Activated CD8-positive, alpha-beta memory T cell treated with anti-CD3 and anti-CD28 coated beads, Interleukin-2, amount 50 U/mL, for 48 hours (primary cell): ENCODE data around the gene FCAR.
"Not testable (repeated sequence)": the region's sequence is repeated elsewhere in the genome, so short reads cannot be mapped to it uniquely, and the experiment has no call there.

Source experiments
- DNase-seq: peaks from one replicate; pipeline ENCODE4 v3.0.0-alpha.2; 2020

The FCAR gene

GRCh38 chr19:54896036-54896435 lies 22.0 kb downstream of the FCAR start:
- no peak for DNase-seq

DNA sequence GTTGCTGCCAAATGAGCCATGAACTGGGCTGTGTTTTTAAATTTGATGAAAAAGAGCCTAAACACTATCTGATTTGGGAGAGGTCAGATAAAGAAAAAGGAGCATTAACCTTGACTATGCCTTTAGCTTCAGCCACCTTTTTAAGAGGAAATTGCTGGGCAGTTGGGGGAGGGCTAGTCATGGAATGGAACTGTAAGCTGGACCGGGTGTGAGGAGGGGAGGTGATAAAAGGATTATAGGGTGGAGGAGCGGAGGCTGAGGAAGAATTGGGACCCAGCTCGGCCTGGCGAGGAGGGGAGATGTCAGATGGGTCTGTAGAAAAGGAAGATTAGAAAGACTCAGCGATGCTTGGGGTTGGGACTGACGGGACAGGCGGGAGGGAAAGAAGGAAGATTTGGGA lies 24.6 kb downstream of the FCAR start:
- not testable (repeated sequence) for DNase-seq

DNA sequence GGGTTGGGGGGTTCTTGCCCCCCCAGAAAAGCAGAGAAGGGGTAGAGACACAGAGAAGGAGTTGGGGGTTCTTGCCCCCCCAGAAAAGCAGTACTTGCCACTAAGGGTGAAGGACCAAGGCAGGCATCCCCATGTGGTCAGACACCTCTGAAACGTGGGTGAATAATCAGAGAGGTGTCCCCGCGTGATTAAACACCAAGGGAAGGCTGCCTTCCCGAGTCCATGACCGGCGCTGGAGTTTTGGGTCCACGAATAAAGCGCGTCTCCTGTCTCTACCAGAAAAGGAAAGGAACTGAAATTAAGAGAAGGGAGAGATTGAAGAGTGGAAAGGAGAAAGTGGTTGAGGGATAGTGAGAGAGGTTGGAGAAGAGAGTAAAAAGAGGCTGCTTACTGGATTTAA lies 25.6 kb downstream of the FCAR start:
- DNase-seq = not testable (repeated sequence)

DNA sequence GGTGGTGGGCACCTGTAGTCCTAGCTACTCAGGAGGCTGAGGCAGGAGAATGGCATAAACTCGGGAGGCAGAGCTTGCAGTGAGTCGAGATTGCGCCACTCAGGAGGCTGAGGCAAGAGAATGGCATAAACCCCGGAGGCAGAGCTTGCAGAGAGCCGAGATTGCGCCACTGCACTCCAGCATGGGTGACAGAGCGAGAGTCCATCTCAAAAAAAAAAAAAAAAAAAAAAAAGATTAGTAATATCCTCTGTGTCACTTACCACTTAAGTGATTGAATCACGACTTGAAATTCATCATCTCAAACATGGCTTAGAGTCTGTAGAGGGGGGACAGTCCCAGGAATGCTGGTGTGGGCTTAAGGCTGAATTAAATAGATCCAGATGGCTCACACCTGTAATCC lies 27.1 kb downstream of the FCAR start:
- DNase-seq = not testable (repeated sequence)

DNA sequence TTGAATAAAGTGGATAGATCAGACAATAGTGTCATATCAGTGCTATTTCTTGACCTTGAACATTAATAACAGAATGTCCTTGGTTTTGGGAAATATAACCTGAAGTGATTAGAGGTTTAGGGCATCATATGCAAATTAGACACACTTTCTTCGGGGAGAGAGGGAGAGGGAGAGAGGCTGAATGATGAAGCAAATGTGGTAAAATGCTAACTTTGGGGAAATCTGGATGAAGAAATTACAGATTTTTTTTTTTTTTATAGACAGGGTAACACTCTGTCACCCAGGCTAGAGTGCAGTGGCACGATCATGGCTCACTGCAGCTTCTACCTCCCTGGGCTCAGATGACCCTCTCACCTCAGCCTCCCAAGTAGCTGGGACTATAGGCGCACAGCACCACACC lies 28.0 kb downstream of the FCAR start:
- DNase-seq = no peak

- DNase-seq = no peak
Observed at GRCh38 chr19:54903303-54903702, 29.3 kb downstream of the FCAR start.

GRCh38 chr19:54904261-54904660 lies 30.2 kb downstream of the FCAR start:
- not testable (repeated sequence) for DNase-seq

GRCh38 chr19:54905421-54905802 lies 31.4 kb downstream of the FCAR start:
- no peak for DNase-seq

DNA sequence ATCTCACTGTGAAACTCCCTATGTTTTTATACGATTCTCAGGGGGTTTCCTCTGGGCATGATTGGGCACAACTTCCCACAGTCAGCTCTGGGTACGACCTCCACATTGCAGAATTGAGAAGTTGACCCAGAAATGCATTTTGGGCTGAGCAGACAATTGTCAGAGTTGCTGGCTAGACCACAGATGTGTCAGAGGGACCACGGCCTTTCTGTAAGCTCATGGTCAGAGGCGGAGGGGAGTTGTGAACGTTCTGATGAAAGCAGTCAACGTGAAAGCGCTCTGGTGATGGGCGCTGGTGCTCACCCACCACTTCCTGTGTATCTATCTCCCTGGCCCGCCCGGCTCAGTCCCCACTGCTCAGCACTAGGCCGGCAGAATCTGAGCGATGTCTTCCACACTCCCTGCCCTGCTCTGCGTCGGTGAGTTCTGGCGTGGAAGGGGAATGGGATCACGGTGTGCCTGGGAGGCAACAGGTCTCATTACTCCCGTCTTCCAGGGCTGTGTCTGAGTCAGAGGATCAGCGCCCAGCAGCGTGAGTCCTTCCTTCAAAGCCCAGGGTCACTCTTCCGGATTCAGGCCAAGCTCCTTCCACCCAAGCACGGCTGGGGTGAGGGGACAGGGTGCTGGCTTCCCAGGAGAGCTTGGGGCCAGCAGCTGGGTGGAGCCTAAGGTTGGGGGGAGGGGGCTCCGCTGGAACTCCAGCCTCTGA lies 31.9 kb downstream of the FCAR start, which contains the start of gene NCR1:
TSS of gene NCR1 (plus strand) at position 346 of the 709 bp plus-strand sequence. CDS start at position 386, 40 bp downstream.
- no peak for DNase-seq

GRCh38 chr19:54906819-54907218 lies 32.8 kb downstream of the FCAR start:
- no peak for DNase-seq

- not testable (repeated sequence) for DNase-seq
Observed at GRCh38 chr19:54907899-54908298, 33.9 kb downstream of the FCAR start.

DNA sequence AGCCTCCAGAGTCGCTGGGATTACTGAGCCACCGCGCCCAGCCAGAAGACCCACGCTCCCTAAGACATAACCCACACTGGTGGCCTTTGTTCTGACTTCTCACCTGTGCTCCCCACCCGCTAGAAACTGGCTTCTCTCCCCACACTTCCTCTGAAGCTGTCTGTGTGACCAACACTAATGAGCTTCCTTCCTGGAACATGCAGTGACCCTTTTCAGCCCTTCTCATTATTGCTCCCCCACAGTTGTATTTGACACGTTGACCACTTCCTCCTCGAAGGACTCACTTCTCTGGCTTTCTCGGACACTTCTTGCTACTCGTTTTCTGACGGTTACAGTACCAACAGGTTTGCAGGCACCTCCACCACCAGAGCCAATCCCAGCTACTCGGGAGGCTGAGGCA lies 42.8 kb downstream of the FCAR start:
- no peak for DNase-seq

DNA sequence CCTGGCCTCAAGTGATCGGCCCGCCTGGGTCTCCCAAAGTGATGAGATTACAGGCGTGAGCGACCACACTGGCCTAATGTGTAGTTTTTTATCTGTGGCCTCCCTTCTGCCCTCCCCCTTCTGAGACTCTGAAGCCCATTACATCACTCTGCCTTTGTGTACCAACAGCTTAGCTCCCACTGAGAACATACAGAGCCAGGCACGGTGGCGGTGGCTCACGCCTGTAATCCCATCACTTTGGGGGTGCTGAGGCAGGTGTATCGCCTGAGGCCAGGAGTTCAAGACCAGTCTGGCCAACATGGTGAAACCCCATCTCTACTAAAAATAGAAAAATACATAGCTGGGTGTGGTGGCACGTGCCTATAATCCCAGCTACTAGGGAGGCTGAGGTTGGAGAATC lies 44.5 kb downstream of the FCAR start:
- DNase-seq = no peak

- not testable (repeated sequence) for DNase-seq
Observed at GRCh38 chr19:54919646-54920563, 45.9 kb downstream of the FCAR start.

DNA sequence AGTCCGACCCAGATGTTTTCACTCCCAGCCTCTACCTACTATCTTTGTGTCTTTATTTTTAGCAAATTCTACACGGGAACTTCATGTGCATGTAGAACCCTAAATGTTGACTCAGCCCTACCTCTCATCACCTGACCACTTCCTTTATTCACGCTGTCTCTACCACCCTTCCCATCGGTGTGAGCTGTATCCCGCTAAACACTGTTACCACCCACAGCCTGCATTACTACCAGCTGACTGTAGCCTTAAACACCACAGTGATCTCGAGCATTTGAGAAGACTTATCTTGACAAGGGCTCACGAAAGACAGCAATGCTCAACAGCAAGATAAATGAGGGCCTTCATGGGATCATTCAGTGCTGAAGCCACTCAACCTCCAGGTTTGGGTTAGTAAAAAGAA lies 47.0 kb downstream of the FCAR start:
- no peak for DNase-seq

DNA sequence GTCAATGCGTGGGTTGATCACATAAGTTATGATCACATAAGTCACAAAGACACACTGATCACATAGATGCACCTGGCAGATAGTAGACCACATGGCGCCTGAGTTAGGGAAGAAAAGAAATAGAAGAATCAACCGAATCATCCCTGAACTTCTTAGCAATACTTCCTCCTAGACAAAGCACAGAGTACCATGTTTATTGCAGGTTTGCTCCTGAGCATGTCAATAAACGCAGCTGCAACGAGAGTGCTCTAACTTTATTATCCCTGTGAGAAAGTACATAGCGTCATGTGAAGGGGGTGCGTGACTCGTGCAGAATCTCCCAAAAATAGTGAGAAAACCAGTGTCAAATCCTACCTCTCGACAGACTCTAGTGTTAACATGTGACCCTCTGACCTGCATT lies 49.2 kb downstream of the FCAR start:
- no peak for DNase-seq

GRCh38 chr19:54928299-54928698 lies 54.3 kb downstream of the FCAR start:
- DNase-seq = no peak

GRCh38 chr19:54937926-54938325 lies 63.9 kb downstream of the FCAR start:
- no peak for DNase-seq

GRCh38 chr19:54938906-54939305 lies 64.9 kb downstream of the FCAR start:
- no peak for DNase-seq

DNA sequence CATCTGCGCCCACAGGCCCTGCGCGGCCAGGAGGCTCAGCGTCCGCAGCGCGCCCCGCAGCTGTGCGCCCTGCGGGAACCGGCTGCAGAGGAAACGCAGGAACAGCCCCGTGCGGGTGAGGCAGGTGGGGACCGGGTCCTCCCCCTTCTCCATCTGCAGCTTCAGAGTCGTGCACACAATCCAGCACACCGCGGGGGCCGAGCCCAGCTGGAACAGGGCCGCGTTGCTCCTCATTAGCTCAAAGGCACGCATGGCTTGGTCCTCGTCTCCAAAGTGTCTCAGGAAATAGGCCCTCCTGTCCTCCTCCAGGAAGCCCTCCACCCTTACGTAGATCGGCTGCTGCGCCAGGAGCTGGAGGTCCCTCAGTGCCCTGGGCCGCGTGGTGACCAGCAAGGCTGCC lies 65.5 kb downstream of the FCAR start:
- not testable (repeated sequence) for DNase-seq
